Caco-2 (cell line): ENCODE results near the gene ATXN1. TPM values are rescaled to one million over a fixed set of nuclear protein-coding genes. Genes with fewer than 3 reads are reported as not detected.

ENCODE experiments used
- BruUV-seq: library from RNA; stranded (reverse); fragments of 400-500 nt; replicated peaks from 2 replicates; lab custom pipeline; 2021; lab: Mats Ljungman, UMichigan
- CTCF ChIA-PET: fragments of 300-600 bp; sonication (Branson Sonifier 250); formaldehyde crosslinking; loops from one replicate; lab custom pipeline; 2022; ENCODE audit warnings: antibody characterized with exemption; lab: Charles Lee
- POLR2A ChIA-PET: fragments of 300-600 bp; sonication (Branson Sonifier 250); formaldehyde crosslinking; loops from one replicate; lab custom pipeline; 2022; ENCODE audit warnings: antibody characterized with exemption; lab: Charles Lee
- DNase-seq, 2 experiments: peaks; one replicate each; pipeline versions ENCODE4 v3.0.0 to v3.0.0-alpha.2; 2020 to 2022
- H3K27me3 ChIP-seq: replicated peaks from 2 replicates; pipeline ENCODE4 v1.6.0; 2011; ENCODE audit warnings: low read length; ENCODE audit not compliant: control insufficient read depth, insufficient read depth
- H3K36me3 ChIP-seq: 2 replicates; pipeline ENCODE4 v1.5.1; 2011; ENCODE audit warnings: low read length; ENCODE audit not compliant: control insufficient read depth, insufficient read depth
- H3K4me1 ChIP-seq: fragments of 250-450 bp; sonication (Bioruptor Pico); 2 replicates; pipeline ENCODE4 v1.5.1; 2020; ENCODE audit warnings: mild to moderate bottlenecking
- H3K4me3 ChIP-seq: 2 replicates; pipeline ENCODE4 v1.5.1; 2011; ENCODE audit warnings: low read depth, mild to moderate bottlenecking, control low read depth, low read length
- H3K9me3 ChIP-seq: fragments of 250-450 bp; sonication (Bioruptor Pico); 2 replicates; pipeline ENCODE4 v1.5.1; 2020; ENCODE audit warnings: mild to moderate bottlenecking, moderate library complexity
- H3K27ac Mint-ChIP-seq: one replicate; pipeline ENCODE4 v1.8.0; 2022; ENCODE audit warnings: mixed read lengths; ENCODE audit not compliant: unreplicated experiment
- H3K27me3 Mint-ChIP-seq: one replicate; pipeline ENCODE4 v1.8.0; 2022; ENCODE audit warnings: mixed read lengths; ENCODE audit not compliant: insufficient read depth, unreplicated experiment
- H3K36me3 Mint-ChIP-seq: one replicate; pipeline ENCODE4 v1.8.0; 2022; ENCODE audit warnings: mild to moderate bottlenecking, mixed read lengths; ENCODE audit not compliant: insufficient read depth, unreplicated experiment
- H3K4me1 Mint-ChIP-seq: one replicate; pipeline ENCODE4 v1.8.0; 2022; ENCODE audit warnings: low read depth, mixed read lengths; ENCODE audit not compliant: unreplicated experiment
- H3K4me3 Mint-ChIP-seq: one replicate; pipeline ENCODE4 v1.8.0; 2022; ENCODE audit warnings: mild to moderate bottlenecking, moderate library complexity, mixed read lengths; ENCODE audit not compliant: unreplicated experiment
- H3K9me3 Mint-ChIP-seq: one replicate; pipeline ENCODE4 v1.8.0; 2022; ENCODE audit warnings: mixed read lengths; ENCODE audit not compliant: unreplicated experiment
- CTCF ChIP-seq, 2 experiments: fragments of 200-600 bp in 1 of 2; IDR thresholded peaks; 1 replicate in 1 of 2; 2 replicates in 1 of 2; pipeline versions ENCODE4 v1.5.1 to v1.8.0; 2011 to 2022; ENCODE audit warnings: antibody characterized with exemption in 1 of 2, control low read depth in 1 of 2, inconsistent platforms in 1 of 2, low read depth in 1 of 2, low read length in 1 of 2, mild to moderate bottlenecking in 1 of 2, moderate library complexity in 1 of 2; ENCODE audit not compliant: insufficient read depth in 1 of 2, severe bottlenecking in 1 of 2, unreplicated experiment in 1 of 2
- intact Hi-C: fragments of 100-400 bp; cut with micrococcal nuclease; formaldehyde crosslinking; loops from one replicate; pipeline ENCODE4 v1.10.0; 2022; ENCODE audit not compliant: unreplicated experiment
- total RNA-seq: library from RNA; stranded (reverse); gene quantifications from 2 replicates; pipeline ENCODE4 v1.2.3, GENCODE V29; 2022

Gene ATXN1
- total RNA-seq, 1 experiment from 2014 or later: 14.2 TPM

- Mint-ChIP-seq H3K4me1 (no peaks in the 10 kb centered on the region), H3K9me3 (no peaks in the 10 kb centered on the region), H3K27me3 (no peaks in the 10 kb centered on the region), H3K27ac (no peak overlapping the region), H3K36me3 (no peaks in the 10 kb centered on the region), H3K4me3 (no peak overlapping the region)
- ChIA-PET POLR2A (no interaction called here), CTCF (no interaction called here)
- no TSS peak for BruUV-seq
- Histone ChIP-seq H3K4me1 (0 out of 2 replicates have a peak, but pooled peaks cover under 1% of the 10 kb centered on the region), H3K27me3 (no peaks in the 10 kb centered on the region), H3K4me3 (no peak overlapping the region), H3K9me3 (no peaks in the 10 kb centered on the region; the same call in 1 of the 2 replicates), H3K36me3 (no peaks in the 10 kb centered on the region)
- intact Hi-C loops: no loop called here
- DNase-seq: no peak
- no peak for TF ChIP-seq CTCF (IDR thresholded peaks at IDR 0.05; ENCODE audit: insufficient read depth in 1 of 2, low read depth in 1 of 2, low read length in 1 of 2, severe bottlenecking in 1 of 2, unreplicated experiment in 1 of 2)
Measured at GRCh38 chr6:16482702-16483314, 278.5 kb downstream of the ATXN1 start.

DNA sequence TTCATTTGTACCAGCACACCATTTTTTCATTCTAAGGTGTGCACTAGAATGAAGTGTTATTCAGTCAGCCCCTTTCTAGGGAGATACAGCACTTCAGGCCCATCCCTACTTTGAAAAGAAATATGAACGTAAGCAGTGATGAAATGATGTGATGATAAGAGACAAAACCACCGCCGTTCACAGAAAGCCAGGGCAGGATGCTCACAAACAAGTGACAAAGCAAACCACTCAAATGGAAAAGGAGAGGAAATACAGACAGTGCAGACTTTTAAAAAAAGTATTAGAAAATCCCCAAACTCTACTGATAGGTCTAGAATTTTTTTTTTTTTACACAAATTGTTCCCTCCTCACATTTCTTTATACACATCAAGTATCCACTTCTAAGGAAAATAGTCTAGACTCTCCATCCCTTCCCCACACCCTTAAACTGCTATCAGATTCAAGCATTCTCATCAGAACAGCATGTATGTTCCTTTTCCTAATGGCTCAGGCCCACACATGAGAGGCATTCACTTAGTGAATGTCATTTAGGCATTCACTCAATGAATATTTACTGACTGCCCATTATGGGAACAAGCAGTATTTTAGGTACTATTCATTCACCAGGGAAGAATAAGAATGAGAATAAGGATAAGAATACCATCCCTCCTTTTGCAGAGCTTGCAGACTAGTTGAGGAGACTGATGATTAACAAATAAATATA lies 279.4 kb downstream of the ATXN1 start:
- H3K36me3 ChIP-seq: no peaks in the 10 kb centered on the region
- intact Hi-C loops: no loop called here
- peaks cover 9% of the 10 kb centered on the region; the same call in 1 of the 2 replicates for H3K4me1 ChIP-seq
- TF ChIP-seq CTCF (IDR thresholded peaks at IDR 0.05; ENCODE audit: insufficient read depth in 1 of 2, low read depth in 1 of 2, low read length in 1 of 2, severe bottlenecking in 1 of 2, unreplicated experiment in 1 of 2): no peak
- ChIA-PET CTCF (no interaction called here), POLR2A (no interaction called here)
- Mint-ChIP-seq H3K36me3 (no peaks in the 10 kb centered on the region), H3K27me3 (no peaks in the 10 kb centered on the region), H3K27ac (no peak overlapping the region), H3K9me3 (no peaks in the 10 kb centered on the region), H3K4me1 (no peaks in the 10 kb centered on the region), H3K4me3 (no peak overlapping the region)
- H3K4me3 ChIP-seq: no peak overlapping the region
- H3K9me3 ChIP-seq: no peaks in the 10 kb centered on the region; the same call in 1 of the 2 replicates
- no TSS peak for BruUV-seq
- DNase-seq: no peak
- H3K27me3 ChIP-seq: no peaks in the 10 kb centered on the region

- no peaks in the 10 kb centered on the region for H3K4me1 Mint-ChIP-seq
- POLR2A ChIA-PET: no interaction called here
- intact Hi-C loops: no loop called here
- Histone ChIP-seq H3K4me3 (no peak overlapping the region), H3K36me3 (no peaks in the 10 kb centered on the region), H3K9me3 (no peaks in the 10 kb centered on the region; the same call in 1 of the 2 replicates), H3K4me1 (peaks cover 9% of the 10 kb centered on the region; the same call in 1 of the 2 replicates), H3K27me3 (no peaks in the 10 kb centered on the region)
- no peak for DNase-seq
- no peak for TF ChIP-seq CTCF (IDR thresholded peaks at IDR 0.05; ENCODE audit: insufficient read depth in 1 of 2, low read depth in 1 of 2, low read length in 1 of 2, severe bottlenecking in 1 of 2, unreplicated experiment in 1 of 2)
- no peaks in the 10 kb centered on the region for H3K36me3 Mint-ChIP-seq
- BruUV-seq: no TSS peak
- no peaks in the 10 kb centered on the region for H3K27me3 Mint-ChIP-seq
- no peak overlapping the region for H3K27ac Mint-ChIP-seq
- no peak overlapping the region for H3K4me3 Mint-ChIP-seq
- CTCF ChIA-PET: interaction anchor here (0.7 kb wide), 1 partner anchor 9 kb away, joined by 3 read pairs; no protein-coding TSS in a partner anchor
- no peaks in the 10 kb centered on the region for H3K9me3 Mint-ChIP-seq
Measured at GRCh38 chr6:16480763-16481560, 280.3 kb downstream of the ATXN1 start.
